ENCODE results near the gene SLC6A3.

The SLC6A3 gene

GRCh38 chr5:1367149-1367548 lies 78.1 kb downstream of the SLC6A3 start:
- no peak for TF ChIP-seq TAF1 (IDR thresholded peaks at IDR 0.05; ENCODE audit: borderline replicate concordance, insufficient read depth, low read length)
- TF ChIP-seq REST (IDR thresholded peaks at IDR 0.05; ENCODE audit: insufficient read depth in 1 of 2, low read depth in 2 of 2, low read length in 2 of 2) = no peak
- no peak for TF ChIP-seq FOXP2 (optimal IDR thresholded peaks at IDR 0.05; ENCODE audit: borderline replicate concordance, extremely low read depth, extremely low read length, insufficient read depth)
- no peak for TF ChIP-seq POLR2AphosphoS5 (IDR thresholded peaks at IDR 0.05; ENCODE audit: low read depth, low read length)
- TF ChIP-seq SIN3A (IDR thresholded peaks at IDR 0.05; ENCODE audit: borderline replicate concordance, insufficient read depth, low read length) = no peak

GRCh38 chr5:1366514-1366913 lies 78.7 kb downstream of the SLC6A3 start:
- no peak for TF ChIP-seq TAF1 (IDR thresholded peaks at IDR 0.05; ENCODE audit: borderline replicate concordance, insufficient read depth, low read length)
- no peak for TF ChIP-seq REST (IDR thresholded peaks at IDR 0.05; ENCODE audit: insufficient read depth in 1 of 2, low read depth in 2 of 2, low read length in 2 of 2)
- no peak for TF ChIP-seq SIN3A (IDR thresholded peaks at IDR 0.05; ENCODE audit: borderline replicate concordance, insufficient read depth, low read length)
- no peak for TF ChIP-seq FOXP2 (optimal IDR thresholded peaks at IDR 0.05; ENCODE audit: borderline replicate concordance, extremely low read depth, extremely low read length, insufficient read depth)
- no peak for TF ChIP-seq POLR2AphosphoS5 (IDR thresholded peaks at IDR 0.05; ENCODE audit: low read depth, low read length)

GRCh38 chr5:1364211-1364610 lies 81.0 kb downstream of the SLC6A3 start:
- TF ChIP-seq REST (IDR thresholded peaks at IDR 0.05; ENCODE audit: insufficient read depth in 1 of 2, low read depth in 2 of 2, low read length in 2 of 2) = no peak
- no peak for TF ChIP-seq POLR2AphosphoS5 (IDR thresholded peaks at IDR 0.05; ENCODE audit: low read depth, low read length)
- TF ChIP-seq SIN3A (IDR thresholded peaks at IDR 0.05; ENCODE audit: borderline replicate concordance, insufficient read depth, low read length) = no peak
- no peak for TF ChIP-seq TAF1 (IDR thresholded peaks at IDR 0.05; ENCODE audit: borderline replicate concordance, insufficient read depth, low read length)
- TF ChIP-seq FOXP2 (optimal IDR thresholded peaks at IDR 0.05; ENCODE audit: borderline replicate concordance, extremely low read depth, extremely low read length, insufficient read depth) = no peak

- TF ChIP-seq FOXP2 (optimal IDR thresholded peaks at IDR 0.05; ENCODE audit: borderline replicate concordance, extremely low read depth, extremely low read length, insufficient read depth) (no peak), TAF1 (IDR thresholded peaks at IDR 0.05; ENCODE audit: borderline replicate concordance, insufficient read depth, low read length) (no peak), POLR2AphosphoS5 (IDR thresholded peaks at IDR 0.05; ENCODE audit: low read depth, low read length) (no peak), SIN3A (IDR thresholded peaks at IDR 0.05; ENCODE audit: borderline replicate concordance, insufficient read depth, low read length) (no peak), REST (IDR thresholded peaks at IDR 0.05; ENCODE audit: insufficient read depth in 1 of 2, low read depth in 2 of 2, low read length in 2 of 2) (no peak)
Measured at GRCh38 chr5:1363581-1363980, 81.7 kb downstream of the SLC6A3 start.

GRCh38 chr5:1363160-1363559 lies 82.1 kb downstream of the SLC6A3 start:
- TF ChIP-seq REST (IDR thresholded peaks at IDR 0.05; ENCODE audit: insufficient read depth in 1 of 2, low read depth in 2 of 2, low read length in 2 of 2) (no peak), FOXP2 (optimal IDR thresholded peaks at IDR 0.05; ENCODE audit: borderline replicate concordance, extremely low read depth, extremely low read length, insufficient read depth) (no peak), SIN3A (IDR thresholded peaks at IDR 0.05; ENCODE audit: borderline replicate concordance, insufficient read depth, low read length) (no peak), POLR2AphosphoS5 (IDR thresholded peaks at IDR 0.05; ENCODE audit: low read depth, low read length) (no peak), TAF1 (IDR thresholded peaks at IDR 0.05; ENCODE audit: borderline replicate concordance, insufficient read depth, low read length) (no peak)
